ENCODE results near the gene C1orf94. TPM values are rescaled to one million over a fixed set of nuclear protein-coding genes. Genes with fewer than 3 reads are reported as not detected.
A peak's percentile ranks its signal among the peaks of the same experiment; 100 is the strongest.

The C1orf94 gene
- total RNA-seq, 1 donor: not detected

GRCh38 chr1:34147301-34147700, 29.4 kb upstream of the C1orf94 start:
- TF ChIP-seq, protein P1, sequence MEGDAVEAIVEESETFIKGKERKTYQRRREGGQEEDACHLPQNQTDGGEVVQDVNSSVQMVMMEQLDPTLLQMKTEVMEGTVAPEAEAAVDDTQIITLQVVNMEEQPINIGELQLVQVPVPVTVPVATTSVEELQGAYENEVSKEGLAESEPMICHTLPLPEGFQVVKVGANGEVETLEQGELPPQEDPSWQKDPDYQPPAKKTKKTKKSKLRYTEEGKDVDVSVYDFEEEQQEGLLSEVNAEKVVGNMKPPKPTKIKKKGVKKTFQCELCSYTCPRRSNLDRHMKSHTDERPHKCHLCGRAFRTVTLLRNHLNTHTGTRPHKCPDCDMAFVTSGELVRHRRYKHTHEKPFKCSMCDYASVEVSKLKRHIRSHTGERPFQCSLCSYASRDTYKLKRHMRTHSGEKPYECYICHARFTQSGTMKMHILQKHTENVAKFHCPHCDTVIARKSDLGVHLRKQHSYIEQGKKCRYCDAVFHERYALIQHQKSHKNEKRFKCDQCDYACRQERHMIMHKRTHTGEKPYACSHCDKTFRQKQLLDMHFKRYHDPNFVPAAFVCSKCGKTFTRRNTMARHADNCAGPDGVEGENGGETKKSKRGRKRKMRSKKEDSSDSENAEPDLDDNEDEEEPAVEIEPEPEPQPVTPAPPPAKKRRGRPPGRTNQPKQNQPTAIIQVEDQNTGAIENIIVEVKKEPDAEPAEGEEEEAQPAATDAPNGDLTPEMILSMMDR (IDR thresholded peaks at IDR 0.05; ENCODE audit: insufficient read depth, low read depth, low read length): no peak
- no peak for DNase-seq (ENCODE audit: low read depth)
- no peak overlapping the region for H3K4me3 ChIP-seq (ENCODE audit: low read depth, low read length)

- TF ChIP-seq, protein P1 (IDR thresholded peaks at IDR 0.05; ENCODE audit: insufficient read depth, low read depth, low read length): no peak
These were observed 27.2 kb upstream of the C1orf94 start for GRCh38 chr1:34149501-34149900.

GRCh38 chr1:34153246-34153645, 23.5 kb upstream of the C1orf94 start:
- H3K4me3 ChIP-seq (ENCODE audit: low read depth, low read length): no peak overlapping the region
- TF ChIP-seq, protein P1 (IDR thresholded peaks at IDR 0.05; ENCODE audit: insufficient read depth, low read depth, low read length): no peak
- no peak for DNase-seq (ENCODE audit: low read depth)

More at GRCh38 chr1:34149501-34149900, 27.2 kb upstream of the C1orf94 start:
- no peak overlapping the region for H3K4me3 ChIP-seq (ENCODE audit: low read depth, low read length)
- no peak for DNase-seq (ENCODE audit: low read depth)

DNA sequence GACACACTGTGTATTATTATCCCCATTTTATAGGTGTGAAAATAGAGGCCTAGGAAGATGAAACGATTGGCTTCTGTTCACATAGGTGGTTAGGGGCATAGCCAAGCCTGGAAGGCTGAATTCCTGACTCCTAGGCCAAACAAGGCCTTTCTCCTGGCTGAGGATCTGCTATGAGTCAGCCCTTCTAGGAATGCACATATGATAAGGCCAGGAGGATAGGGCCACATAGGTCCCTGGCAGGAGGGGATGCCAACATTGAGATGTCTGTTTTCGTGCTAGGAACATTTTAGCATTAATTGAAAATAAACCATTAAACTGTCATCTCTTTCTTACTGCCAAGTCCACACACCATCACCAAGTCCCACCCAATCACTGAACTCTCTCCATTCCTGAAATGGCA, 20.8 kb upstream of the C1orf94 start:
- DNase-seq (ENCODE audit: low read depth): no peak
- H3K4me3 ChIP-seq (ENCODE audit: low read depth, low read length): no peak overlapping the region
- TF ChIP-seq, protein P1 (IDR thresholded peaks at IDR 0.05; ENCODE audit: insufficient read depth, low read depth, low read length): no peak

- no peak overlapping the region for H3K4me3 ChIP-seq (ENCODE audit: low read depth, low read length)
- DNase-seq (ENCODE audit: low read depth): no peak
- TF ChIP-seq, protein P1 (IDR thresholded peaks at IDR 0.05; ENCODE audit: insufficient read depth, low read depth, low read length): no peak
These were observed 20.0 kb upstream of the C1orf94 start for GRCh38 chr1:34156739-34157138.

- H3K4me3 ChIP-seq (ENCODE audit: low read depth, low read length): peak overlapping the region; percentile 34
- TF ChIP-seq, protein P1 (IDR thresholded peaks at IDR 0.05; ENCODE audit: insufficient read depth, low read depth, low read length): peak; percentile 59
- peak; percentile 74 for DNase-seq (ENCODE audit: low read depth)
These were observed 13.6 kb upstream of the C1orf94 start for GRCh38 chr1:34162852-34163766.
